K562 (cell line): ENCODE measurements around the gene ARHGAP18. TPM values are rescaled to one million over a fixed set of nuclear protein-coding genes. Genes with fewer than 3 reads are reported as not detected.
A peak's percentile ranks its signal among the peaks of the same experiment; 100 is the strongest.

Experiments used
- ATAC-seq: fragments of 200-7000 bp; cut with Tn5 transposase; 3 replicates; pipeline ENCODE4 v1.9.1; 2020; ENCODE audit warnings: moderate library complexity
- BruUV-seq: library from RNA; stranded (reverse); fragments of 400-500 nt; replicated peaks from 2 replicates; lab custom pipeline; 2021; lab: Mats Ljungman, UMichigan
- CTCF ChIA-PET: fragments of 300-600 bp; formaldehyde crosslinking; extraction: SDS; loops from one replicate; lab custom pipeline; 2021; ENCODE audit warnings: low intra/inter-chr PET ratio; lab: Yijun Ruan, JAX
- POLR2A ChIA-PET: fragments of 300-600, 350-650 bp; sonication (Branson Sonifier 250); formaldehyde crosslinking; extraction: SDS; loops from one replicate; lab custom pipeline; 2021; ENCODE audit warnings: antibody characterized with exemption, inconsistent platforms; lab: Yijun Ruan, JAX
- DNase-seq, 4 experiments: peaks; one replicate each; pipeline versions ENCODE4 v3.0.0 to v3.0.0-alpha.2; 2011 to 2018; ENCODE audit warnings: low spot score in 3 of 4, mixed read lengths in 3 of 4; ENCODE audit errors: extremely low read depth in 1 of 4
- FAIRE-seq: peaks from 2 replicates; lab custom pipeline; 2011; peaks lifted over from hg19 to GRCh38; lab: Jason Lieb, UNC
- H2AFZ ChIP-seq: 2 replicates; pipeline ENCODE4 v1.6.0; 2011; ENCODE audit warnings: low read depth, low read length, control low read depth, inconsistent platforms
- H3K27ac ChIP-seq: fragments of 200-600 bp; 3 replicates; pipeline ENCODE4 v1.8.0; 2011; ENCODE audit warnings: low read depth, mild to moderate bottlenecking, control low read depth, inconsistent platforms, low read length, moderate library complexity, mixed read lengths; ENCODE audit errors: extremely low read depth
- H3K27me3 ChIP-seq, 2 experiments: fragments of 300-600 bp in 1 of 2; 2 replicates in 1 of 2; 3 replicates in 1 of 2; pipeline versions ENCODE4 v1.6.0 to v1.8.0; 2011; ENCODE audit warnings: inconsistent platforms in 2 of 2, low read length in 2 of 2, mild to moderate bottlenecking in 1 of 2, mixed read lengths in 1 of 2, moderate library complexity in 1 of 2; ENCODE audit not compliant: control insufficient read depth in 2 of 2, insufficient read depth in 2 of 2
- H3K36me3 ChIP-seq: fragments of 300-600 bp; 3 replicates; pipeline ENCODE4 v1.8.0; 2011; ENCODE audit warnings: mild to moderate bottlenecking, low read length, inconsistent platforms; ENCODE audit not compliant: control insufficient read depth, insufficient read depth
- H3K4me1 ChIP-seq, 2 experiments: fragments of 200-600 bp in 1 of 2; replicated peaks in 1 of 2; 2 replicates in 1 of 2; 3 replicates in 1 of 2; pipeline versions ENCODE4 v1.5.1 to v1.8.0; 2011; ENCODE audit warnings: inconsistent platforms in 2 of 2, low read length in 2 of 2, mild to moderate bottlenecking in 1 of 2, mixed read lengths in 1 of 2, moderate library complexity in 1 of 2; ENCODE audit not compliant: control insufficient read depth in 2 of 2, insufficient read depth in 2 of 2
- H3K4me2 ChIP-seq: 2 replicates; pipeline ENCODE4 v1.6.1; 2011; ENCODE audit warnings: low read length, control low read depth, inconsistent platforms, mixed read lengths; ENCODE audit not compliant: insufficient read depth
- H3K4me3 ChIP-seq: fragments of 200-600 bp; sonication (generic), shearing (Covaris generic); 2 replicates; pipeline ENCODE4 v1.5.1; 2016; ENCODE audit warnings: control low read depth, inconsistent platforms
- H3K79me2 ChIP-seq: fragments of 200-600 bp; 3 replicates; pipeline ENCODE4 v1.8.0; 2011; ENCODE audit warnings: low read length, inconsistent platforms; ENCODE audit not compliant: control insufficient read depth, insufficient read depth
- H3K9ac ChIP-seq, 2 experiments: 2 replicates each; pipeline versions ENCODE4 v1.6.0 to v1.6.1; 2011; ENCODE audit warnings: low read depth in 2 of 2, low read length in 2 of 2, control low read depth in 1 of 2, inconsistent platforms in 1 of 2, mild to moderate bottlenecking in 1 of 2, mixed read lengths in 1 of 2; ENCODE audit not compliant: insufficient read depth in 1 of 2
- H3K9me1 ChIP-seq: one replicate; pipeline ENCODE4 v1.6.0; 2011; ENCODE audit warnings: inconsistent platforms, mild to moderate bottlenecking, low read length, moderate library complexity; ENCODE audit not compliant: control insufficient read depth, insufficient read depth
- H3K9me3 ChIP-seq: replicated peaks from 2 replicates; pipeline ENCODE4 v1.5.1; 2011; ENCODE audit warnings: low read depth, low read length, inconsistent platforms; ENCODE audit not compliant: control insufficient read depth, insufficient read depth
- H4K20me1 ChIP-seq: replicated peaks from 2 replicates; pipeline ENCODE4 v1.6.1; 2011; ENCODE audit warnings: low read length, inconsistent platforms, mixed read lengths; ENCODE audit not compliant: control insufficient read depth, insufficient read depth
- LCOR ChIP-seq: sonication (generic); formaldehyde crosslinking; IDR thresholded peaks from 2 replicates; pipeline ENCODE4 v1.8.0; 2022; ENCODE audit warnings: mild to moderate bottlenecking, missing genetic modification reagents
- SPI1 ChIP-seq: IDR thresholded peaks from 2 replicates; pipeline ENCODE4 v1.6.1; 2011; ENCODE audit warnings: low read depth, low read length, control low read depth, borderline replicate concordance
- ZBTB7A ChIP-seq: IDR thresholded peaks from 2 replicates; pipeline ENCODE4 v1.6.1; 2011; ENCODE audit warnings: low read depth, mild to moderate bottlenecking, low read length, moderate library complexity, borderline replicate concordance; ENCODE audit not compliant: control insufficient read depth
- ZKSCAN1 ChIP-seq: fragments of 150-350 bp; IDR thresholded peaks from 2 replicates; pipeline ENCODE4 v1.6.1; 2016; ENCODE audit warnings: low read depth, low read length
- ZNF347 ChIP-seq: fragments of 450-650 bp; formaldehyde crosslinking; IDR thresholded peaks from 2 replicates; pipeline ENCODE4 v1.4.0; 2020; ENCODE audit warnings: low read depth, mild to moderate bottlenecking, moderate library complexity
- WGBS: fragments of 100-300 bp; shearing (Covaris generic); methylation state at CpG from one replicate; pipeline ENCODE4 v1.1.6; 2016; ENCODE audit warnings: low coverage, mixed read lengths; ENCODE audit not compliant: insufficient coverage; ENCODE audit errors: missing lambda C conversion rate; 5-methylcytosine and 5-hydroxymethylcytosine counted together
- in situ Hi-C: fragments of 300-500 bp; cut with MboI; formaldehyde crosslinking; loops from 4 replicates; pipeline ENCODE4 v1.15.0; 2018; ENCODE audit warnings: inconsistent platforms, mixed read lengths
- intact Hi-C: fragments of 100-400 bp; cut with micrococcal nuclease; formaldehyde crosslinking; loops from 2 replicates; pipeline ENCODE4 v1.14.2; 2022
- polyA plus RNA-seq, 8 experiments: library from polyadenylated mRNA; depleted of rRNA in 4 of 8; stranded (reverse) in 5 of 8; unstranded in 3 of 8; fragments of >200 nt; fragmentation: Nextera tagmentation in 2 of 8; fragmentation: Illumina TruSeq in 1 of 8; extraction: Ambion mirVana in 2 of 8; extraction: Trizol in 1 of 8; gene quantifications; 2 replicates each; pipeline versions ENCODE4 v1.2.1 to v1.2.3, GENCODE V29; 2011 to 2014; ENCODE audit warnings: inconsistent platforms in 1 of 8, missing spikeins in 1 of 8
- total RNA-seq, 7 experiments: library from RNA; depleted of rRNA in 6 of 7; stranded (reverse); fragments of >200 nt in 6 of 7; fragmentation: Illumina TruSeq in 2 of 7; extraction: Trizol in 2 of 7; gene quantifications; 2 replicates each; pipeline versions ENCODE4 v1.2.1 to v1.2.3, GENCODE V29; 2011 to 2021; ENCODE audit warnings: low replicate concordance in 1 of 7
- TF ChIP-seq, protein P1 (sequence below), 2 experiments: fragments of 150-350 bp in 1 of 2; IDR thresholded peaks; 2 replicates each; pipeline ENCODE4 v1.6.1; 2012 to 2016; ENCODE audit warnings: low read depth in 2 of 2, low read length in 2 of 2, mild to moderate bottlenecking in 1 of 2, moderate library complexity in 1 of 2

The ARHGAP18 gene
- total and polyA plus RNA-seq, 9 of the 15 experiments (the other 6 are each of a cell fraction or from before 2014, with no cell fraction given), result 13.3 to 29.7 (median 21.1) TPM

DNA sequence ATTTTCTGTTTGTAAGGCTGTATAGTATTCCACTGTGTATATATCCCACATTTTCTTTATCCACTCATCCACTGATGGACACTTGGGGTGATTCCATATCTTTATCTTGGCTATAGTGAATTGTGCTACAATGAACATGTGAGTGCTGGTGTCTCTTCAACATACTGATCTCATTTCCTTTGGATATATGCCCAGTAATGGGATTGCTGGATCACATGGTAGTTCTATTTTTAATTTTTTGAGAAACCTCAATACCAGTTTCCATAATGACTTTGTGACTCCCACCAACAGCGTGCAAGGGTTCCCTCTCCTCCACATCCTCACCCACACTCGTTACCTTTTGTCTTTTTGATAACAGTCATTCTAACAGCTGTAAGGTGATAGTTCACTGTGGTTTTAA is 166.0 kb downstream of the ARHGAP18 start (continued):
- TF ChIP-seq ZKSCAN1 (no peak), ZBTB7A (no peak)
- TF ChIP-seq, all 486 proteins: peak for 0

DNA sequence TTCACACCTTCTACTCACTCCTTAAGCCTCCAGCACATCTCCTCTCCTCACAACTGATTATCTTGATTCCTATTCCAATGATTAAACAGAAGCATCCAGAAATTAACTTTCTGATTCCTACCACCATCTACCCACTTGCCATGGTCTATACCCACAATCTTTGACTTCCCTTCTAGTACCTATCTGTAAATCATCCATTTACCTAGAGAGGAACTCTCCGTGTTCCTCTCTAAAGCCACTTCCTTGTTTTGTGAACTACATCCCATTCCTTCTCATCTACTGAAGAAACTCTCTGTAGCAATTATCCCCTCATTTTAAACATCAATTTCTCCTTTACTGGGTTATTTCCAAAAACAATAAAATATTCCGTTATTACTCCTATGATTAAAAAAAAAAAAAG is 167.3 kb downstream of the ARHGAP18 start:
- no peak for DNase-seq
- H3K79me2 ChIP-seq, result no peaks in the 10 kb centered on the region
- BruUV-seq, result no TSS peak
- H3K4me3 ChIP-seq, result no peak overlapping the region
- no peak overlapping the region for H2AFZ ChIP-seq
- H4K20me1 ChIP-seq, result no peaks in the 10 kb centered on the region
- no peak overlapping the region for H3K9ac ChIP-seq
- TF ChIP-seq SPI1, result peak; percentile 52; the same call in 1 of the 2 replicates
- no peak for TF ChIP-seq LCOR (CRISPR knock-in tag)
- no peak for TF ChIP-seq ZNF347 (CRISPR knock-in tag)
- TF ChIP-seq, protein P1, sequence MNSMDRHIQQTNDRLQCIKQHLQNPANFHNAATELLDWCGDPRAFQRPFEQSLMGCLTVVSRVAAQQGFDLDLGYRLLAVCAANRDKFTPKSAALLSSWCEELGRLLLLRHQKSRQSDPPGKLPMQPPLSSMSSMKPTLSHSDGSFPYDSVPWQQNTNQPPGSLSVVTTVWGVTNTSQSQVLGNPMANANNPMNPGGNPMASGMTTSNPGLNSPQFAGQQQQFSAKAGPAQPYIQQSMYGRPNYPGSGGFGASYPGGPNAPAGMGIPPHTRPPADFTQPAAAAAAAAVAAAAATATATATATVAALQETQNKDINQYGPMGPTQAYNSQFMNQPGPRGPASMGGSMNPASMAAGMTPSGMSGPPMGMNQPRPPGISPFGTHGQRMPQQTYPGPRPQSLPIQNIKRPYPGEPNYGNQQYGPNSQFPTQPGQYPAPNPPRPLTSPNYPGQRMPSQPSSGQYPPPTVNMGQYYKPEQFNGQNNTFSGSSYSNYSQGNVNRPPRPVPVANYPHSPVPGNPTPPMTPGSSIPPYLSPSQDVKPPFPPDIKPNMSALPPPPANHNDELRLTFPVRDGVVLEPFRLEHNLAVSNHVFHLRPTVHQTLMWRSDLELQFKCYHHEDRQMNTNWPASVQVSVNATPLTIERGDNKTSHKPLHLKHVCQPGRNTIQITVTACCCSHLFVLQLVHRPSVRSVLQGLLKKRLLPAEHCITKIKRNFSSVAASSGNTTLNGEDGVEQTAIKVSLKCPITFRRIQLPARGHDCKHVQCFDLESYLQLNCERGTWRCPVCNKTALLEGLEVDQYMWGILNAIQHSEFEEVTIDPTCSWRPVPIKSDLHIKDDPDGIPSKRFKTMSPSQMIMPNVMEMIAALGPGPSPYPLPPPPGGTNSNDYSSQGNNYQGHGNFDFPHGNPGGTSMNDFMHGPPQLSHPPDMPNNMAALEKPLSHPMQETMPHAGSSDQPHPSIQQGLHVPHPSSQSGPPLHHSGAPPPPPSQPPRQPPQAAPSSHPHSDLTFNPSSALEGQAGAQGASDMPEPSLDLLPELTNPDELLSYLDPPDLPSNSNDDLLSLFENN (IDR thresholded peaks at IDR 0.05; ENCODE audit: low read depth in 2 of 2, low read length in 2 of 2), result no peak
- TF ChIP-seq, all 486 proteins: peak for 1
- FAIRE-seq, result no peak
- intact Hi-C loops, result no loop called here
- ATAC-seq, result no peak
- Histone ChIP-seq H3K27ac (no peak overlapping the region), H3K4me2 (no peak overlapping the region), H3K27me3 (peaks cover 0 to 7% of the 10 kb centered on the region in 2 experiments; a peak in 2 of 5 replicates), H3K36me3 (no peaks in the 10 kb centered on the region), H3K9me3 (no peaks in the 10 kb centered on the region), H3K4me1 (no peaks in the 10 kb centered on the region; a peak in 1 of 5 replicates), H3K9me1 (no peaks in the 10 kb centered on the region)
- ChIA-PET CTCF (no interaction called here), POLR2A (no interaction called here)
- in situ Hi-C loops, result no loop called here
- WGBS, result 7% methylated on average over 2 of the region's 2 CpGs
